Measurements from ENCODE around the gene CALHM5.

Gene CALHM5

DNA sequence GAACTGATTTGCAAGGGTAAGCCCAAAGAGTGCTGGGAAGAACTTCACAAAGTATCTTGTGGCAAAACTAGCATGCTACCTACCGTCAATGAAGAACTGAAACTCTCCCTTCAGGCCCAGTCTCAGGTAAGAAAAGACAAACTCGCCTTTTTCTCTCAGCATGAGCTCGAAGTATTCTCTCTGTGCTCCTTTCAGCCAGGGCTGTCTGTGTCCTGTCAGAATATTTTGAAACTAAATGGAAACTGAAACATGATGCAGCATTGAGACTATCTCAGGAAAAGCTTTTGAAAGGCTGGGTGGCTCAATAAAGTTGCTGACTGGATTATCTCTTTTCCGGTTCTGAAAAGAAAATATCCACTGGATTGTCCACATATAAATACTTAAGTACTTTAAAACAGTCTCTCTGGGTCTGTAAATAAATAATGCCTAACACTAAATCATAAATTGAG lies 696 bp downstream of the CALHM5 start:
- no peak for DNase-seq

DNA sequence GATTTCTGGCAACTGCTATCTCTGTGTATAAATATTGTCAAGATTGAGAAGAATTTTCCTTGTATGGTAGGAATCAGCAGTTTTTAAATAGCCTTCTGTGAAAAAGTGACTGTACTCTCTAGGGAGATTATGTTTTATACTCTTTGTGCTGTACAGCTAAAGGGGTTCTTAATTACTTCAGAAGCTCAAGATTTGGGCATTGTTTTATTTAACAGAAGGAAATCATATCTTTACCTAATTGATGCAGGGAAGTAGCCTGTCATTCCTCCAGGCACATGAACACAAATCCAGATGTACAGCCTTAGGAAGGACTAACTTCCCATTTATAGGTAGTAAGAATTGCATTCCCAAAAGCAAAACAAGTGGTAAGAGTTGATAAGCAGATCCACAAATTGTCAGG lies 1.3 kb downstream of the CALHM5 start:
- DNase-seq: no peak

DNA sequence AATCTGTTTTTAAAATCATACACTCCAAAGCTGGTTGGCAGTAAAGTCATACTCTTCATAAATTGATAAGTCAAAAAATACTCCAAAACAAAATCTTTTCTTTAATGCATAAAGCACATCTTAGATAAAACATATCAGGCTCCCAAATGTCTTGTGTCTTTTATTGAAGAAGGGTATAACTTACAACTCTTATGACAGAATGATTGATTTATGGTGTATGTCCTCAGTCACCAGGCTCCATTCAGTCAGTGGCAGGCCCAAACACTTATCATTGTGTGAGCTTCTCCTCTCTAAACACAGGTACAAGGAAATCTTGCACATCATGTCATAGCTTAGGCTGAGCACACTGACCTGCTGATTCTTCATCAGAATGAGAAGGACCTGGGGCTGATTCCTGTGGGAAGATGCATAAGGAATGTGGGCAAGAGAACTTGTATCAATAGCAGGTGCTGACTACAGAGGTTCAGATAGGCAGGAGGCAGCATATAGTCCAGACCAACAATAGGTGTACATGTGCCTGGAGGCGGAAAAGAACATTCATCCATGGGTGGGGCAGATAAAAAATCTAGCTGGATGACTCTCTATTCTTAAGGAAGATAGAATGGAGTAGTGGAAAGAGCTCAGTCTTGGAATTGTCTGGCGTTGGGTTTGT lies 1.9 kb downstream of the CALHM5 start:
- DNase-seq: no peak

DNA sequence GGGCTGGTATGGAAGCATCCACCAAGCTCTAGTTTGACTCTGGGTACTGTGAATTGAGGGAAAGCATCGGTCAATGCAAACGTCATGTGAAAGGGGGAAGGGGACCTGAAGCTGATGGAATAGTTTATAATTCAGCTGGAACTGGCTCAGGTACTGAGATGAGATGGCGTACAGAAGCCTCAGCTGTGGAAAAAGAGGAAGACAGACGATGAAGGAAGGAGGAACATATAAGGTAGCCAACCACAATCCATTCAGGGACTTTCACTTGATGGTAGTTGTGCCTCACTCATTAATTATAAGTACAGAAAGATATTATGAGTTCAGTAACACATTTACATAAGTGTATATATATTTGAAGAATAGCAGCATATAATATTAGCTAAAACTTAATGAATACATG lies 2.7 kb downstream of the CALHM5 start:
- no peak for DNase-seq

DNA sequence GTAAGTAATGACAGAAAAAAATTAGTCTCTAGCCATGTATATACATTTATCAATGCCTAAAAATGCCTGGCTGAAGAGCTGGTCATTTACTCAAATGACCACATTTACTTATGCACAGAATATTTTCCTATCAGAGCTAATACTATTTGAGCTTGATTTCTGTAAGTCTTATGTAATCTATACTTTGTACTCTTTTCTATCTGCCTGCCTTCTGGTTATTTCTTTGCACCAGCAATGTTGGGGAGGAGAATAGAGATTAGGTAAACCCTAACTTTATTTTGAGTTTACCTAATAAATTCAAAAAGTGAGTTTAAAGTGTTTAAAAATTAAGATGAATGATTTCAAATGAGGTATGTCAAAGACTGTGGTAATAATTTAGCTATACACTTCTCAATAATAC lies 3.7 kb downstream of the CALHM5 start:
- DNase-seq: no peak

DNA sequence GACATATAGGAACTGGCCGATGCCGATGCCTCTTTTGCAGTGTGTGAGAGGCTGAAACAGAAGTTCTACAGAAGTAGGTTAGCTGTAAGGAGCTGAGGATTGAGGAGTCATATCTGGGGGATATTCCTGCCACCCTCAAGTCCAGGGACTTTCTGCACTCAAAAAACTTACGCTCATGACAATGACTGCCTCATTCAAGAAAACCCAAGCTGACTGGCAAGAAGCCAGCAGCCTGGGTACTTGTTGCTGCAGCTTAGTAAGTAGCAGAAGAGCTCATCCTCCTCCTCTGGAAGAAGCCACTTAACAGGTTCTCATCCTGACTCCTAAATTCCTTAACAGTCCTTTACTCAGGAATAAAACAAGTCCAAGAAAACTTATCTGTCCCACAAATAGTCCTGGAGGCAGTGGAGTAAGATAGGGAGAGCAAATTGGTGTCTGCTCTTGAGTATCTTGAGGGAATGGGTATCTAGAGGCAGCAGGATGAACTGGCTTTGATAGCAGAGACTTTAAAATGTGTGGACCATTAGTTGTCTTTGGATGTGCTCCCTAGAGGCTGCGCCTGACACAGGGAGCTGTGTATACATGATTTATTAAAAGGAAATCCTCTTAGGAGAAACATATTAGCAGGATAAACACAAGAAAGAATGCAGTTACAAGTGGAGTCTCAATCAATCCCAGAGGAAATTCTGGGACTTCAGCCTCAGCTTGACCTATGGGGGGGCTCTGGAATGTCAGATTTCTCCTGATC lies 7.4 kb downstream of the CALHM5 start:
- DNase-seq: no peak

DNA sequence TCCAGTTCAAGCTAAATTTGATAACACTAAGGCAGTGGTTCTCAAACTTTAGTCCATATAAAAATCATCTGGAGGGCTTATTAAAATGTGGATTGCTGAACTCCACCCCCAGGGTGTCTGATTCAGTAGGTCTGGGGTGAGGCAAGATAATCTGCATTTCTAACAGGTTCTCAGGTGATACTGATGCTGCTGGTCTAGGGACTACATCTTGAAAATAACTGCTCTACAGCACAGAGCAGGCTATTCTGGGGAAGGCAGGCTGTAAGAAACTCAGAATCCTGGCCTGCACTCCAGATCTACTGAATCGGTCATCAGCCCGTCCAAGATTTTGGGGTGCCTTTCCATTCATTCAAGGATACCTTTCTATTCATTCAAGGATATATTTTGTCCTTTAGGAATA lies 11.5 kb downstream of the CALHM5 start:
- no peak for DNase-seq

DNA sequence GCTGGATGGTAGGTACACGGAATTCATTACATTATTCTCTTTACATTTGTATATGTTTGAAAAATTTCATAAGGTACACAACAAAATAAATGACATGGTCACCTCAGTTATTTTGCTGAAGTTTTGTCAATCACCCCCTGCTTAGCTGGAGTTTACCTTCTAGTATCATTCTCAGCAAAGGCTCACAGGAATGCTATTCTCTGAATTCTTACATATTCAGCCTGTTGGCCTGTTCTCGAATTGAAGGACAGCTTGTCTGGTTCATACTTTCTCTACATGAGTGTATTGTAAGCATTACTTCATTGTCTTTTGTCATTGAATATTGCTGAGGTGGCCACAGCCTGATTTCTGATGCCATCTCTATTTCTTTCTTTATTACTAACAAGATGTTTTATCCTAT lies 12.8 kb downstream of the CALHM5 start:
- no peak for DNase-seq

DNA sequence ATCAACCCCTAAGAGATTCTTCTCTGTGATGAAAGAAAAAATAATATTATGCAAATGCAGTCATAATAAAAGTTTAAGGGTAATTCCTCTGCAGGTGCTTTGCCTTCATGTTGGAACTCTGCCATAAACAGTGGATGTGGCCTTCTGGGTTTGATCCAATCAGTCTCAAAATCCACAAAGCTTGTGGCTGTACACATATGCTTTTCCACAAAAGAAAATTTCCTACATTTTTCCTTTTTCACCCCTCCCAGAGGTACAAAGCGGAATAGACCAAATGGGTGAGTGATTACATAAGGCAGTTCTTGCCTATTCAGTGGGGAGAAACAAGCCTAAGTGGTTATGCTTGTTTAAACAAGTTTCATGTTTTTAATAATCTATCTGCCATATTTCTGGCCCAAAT lies 16.7 kb downstream of the CALHM5 start:
- DNase-seq: no peak

DNA sequence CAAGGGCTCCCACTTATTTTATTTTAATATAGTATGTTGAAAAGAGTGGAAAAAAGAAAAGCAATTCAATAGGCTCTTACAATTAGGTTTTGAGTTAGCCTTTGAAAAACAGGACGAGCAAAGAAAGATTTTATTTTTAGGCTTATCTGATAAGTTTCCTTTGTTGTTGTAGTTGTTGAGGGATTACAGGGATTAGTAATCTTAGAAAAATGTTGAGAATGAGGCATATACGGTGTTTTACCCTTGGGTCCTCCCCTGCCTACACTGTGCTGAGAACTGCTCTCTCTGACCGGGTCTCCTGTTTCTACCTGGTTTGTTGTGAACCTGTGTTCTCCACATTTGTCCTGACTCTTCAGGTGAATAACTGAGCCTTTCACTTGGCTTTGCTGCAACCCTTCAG lies 17.3 kb downstream of the CALHM5 start:
- DNase-seq: no peak

DNA sequence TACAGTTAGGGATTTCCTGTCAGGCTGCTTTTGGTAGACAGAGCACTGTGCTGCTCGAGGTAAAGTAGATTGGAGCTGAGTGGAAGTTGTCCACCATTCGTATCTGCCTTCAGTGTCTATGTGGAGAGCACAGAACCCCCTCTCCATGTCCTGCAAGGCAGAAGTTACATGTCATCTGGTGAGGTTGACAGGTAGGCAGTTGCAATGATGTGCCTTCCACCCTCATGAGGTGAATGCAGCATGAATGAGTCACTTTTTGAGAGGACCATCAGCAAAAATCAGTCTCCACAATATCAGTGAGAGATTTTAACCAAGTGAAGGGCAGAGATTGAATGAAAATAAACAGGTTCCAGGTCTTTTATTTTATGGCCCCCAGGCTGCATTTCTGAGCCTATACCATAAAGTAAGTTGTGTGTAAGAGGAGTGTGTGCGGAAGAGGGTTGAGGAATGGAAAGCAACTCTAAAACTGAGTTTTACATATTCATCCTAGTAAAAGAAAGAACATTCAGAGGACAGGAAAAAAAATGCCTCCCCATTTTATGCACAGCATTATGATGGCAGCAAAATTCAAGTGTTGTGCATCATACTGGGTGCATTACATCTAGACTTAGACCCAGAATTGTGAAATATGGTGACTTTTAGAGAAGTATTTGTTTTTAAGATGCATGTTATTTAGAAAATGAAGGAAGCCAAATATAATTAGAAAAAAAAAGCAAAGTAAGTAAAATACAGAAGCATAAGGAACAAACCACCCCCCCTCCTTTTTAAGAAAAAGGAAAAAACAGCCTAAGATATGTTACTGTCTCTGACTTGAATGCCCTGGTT lies 18.2 kb downstream of the CALHM5 start:
- no peak for DNase-seq

DNA sequence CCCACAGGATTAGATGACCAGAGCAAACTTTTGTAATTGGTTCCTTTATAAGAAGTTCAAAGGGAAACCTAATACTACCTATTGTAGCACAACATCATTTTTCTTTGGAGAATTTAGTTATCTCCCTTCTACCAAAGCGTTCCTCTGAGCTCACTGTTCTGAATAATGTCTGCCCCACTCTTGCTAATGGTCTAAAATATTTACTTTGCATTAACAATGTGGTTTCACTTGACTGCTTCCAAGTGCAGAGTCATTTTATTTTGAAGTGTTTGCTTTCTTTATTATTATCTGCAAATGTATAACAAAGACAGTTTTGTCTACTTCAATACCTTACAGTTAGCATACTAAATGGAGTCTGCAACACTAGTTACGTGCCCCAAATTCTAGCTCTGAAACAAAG lies 19.0 kb downstream of the CALHM5 start:
- DNase-seq: no peak

DNA sequence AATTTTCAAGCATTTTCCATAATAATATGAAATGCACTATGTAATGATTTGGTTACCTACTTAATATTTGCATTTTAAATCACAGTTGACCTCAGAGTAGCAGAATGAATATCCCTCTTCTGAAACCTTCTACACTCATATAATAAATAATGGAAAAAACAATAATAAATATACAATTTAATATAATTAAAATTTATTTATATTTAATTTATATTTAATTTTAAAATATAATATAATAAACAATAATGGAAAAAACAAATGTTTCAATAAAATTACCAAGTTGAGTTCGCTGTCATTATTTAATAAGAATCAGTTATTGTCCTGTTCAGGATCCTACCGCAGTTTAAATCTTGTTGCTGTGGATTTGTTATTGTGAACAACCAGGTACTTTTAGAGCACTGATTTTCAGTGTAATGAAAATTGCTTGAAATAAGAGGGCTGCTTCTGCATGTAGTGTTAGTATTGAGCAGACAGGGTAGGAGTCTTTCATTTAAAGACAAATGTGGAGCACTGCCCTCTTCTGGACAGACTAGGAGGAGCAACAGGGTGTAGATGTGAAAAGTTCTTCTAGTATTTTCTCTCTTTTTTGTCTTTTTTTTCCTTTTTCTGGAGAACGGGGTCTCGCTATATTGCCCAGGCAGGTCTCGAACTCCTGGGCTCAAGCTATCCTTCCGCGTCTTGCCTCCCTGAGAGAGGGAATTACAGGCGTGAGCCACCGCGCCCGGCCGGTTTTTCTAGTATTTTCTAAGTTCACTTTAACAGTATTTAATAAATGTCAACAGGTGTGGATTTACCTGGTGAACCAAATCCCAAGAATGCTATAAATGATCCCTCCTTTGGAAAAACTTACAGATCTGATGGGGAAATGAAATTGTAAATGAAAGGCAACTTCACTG lies 20.5 kb downstream of the CALHM5 start:
- DNase-seq: peak; percentile 12

DNA sequence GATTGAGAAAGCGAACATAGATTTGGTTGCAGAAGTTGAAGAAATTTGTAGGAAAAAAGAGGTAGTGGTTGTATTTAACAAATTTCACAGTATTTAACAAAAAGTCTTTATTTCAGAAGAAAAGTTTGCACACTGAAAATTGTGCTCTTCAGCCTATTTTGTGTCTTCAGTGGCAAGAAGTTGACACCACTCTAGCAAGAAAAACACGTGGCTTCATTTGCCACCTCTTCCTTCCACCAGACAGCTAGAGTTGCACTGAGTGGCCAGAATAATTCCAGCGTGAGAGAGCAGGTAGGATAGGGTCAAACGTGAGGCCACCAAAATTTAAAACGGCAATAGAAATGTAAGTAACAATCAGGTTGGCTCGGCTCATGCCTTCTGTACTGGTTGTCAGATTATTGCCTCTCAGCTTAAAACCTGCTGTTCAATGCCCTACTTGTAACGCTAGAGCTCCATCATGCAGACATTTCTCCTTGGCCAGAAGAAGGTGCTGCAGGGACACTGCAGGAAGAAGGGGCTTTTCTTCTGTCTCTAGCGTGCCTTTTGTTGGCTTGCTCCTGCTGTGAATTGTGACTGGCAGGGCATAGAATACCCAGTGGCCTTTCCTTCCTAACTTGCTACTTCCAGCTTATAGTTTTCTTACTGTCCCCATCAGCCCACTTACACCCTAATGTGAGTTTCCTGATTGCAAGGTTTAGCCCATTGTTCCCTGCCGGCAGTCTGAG lies 22.0 kb downstream of the CALHM5 start:
- no peak for DNase-seq

DNA sequence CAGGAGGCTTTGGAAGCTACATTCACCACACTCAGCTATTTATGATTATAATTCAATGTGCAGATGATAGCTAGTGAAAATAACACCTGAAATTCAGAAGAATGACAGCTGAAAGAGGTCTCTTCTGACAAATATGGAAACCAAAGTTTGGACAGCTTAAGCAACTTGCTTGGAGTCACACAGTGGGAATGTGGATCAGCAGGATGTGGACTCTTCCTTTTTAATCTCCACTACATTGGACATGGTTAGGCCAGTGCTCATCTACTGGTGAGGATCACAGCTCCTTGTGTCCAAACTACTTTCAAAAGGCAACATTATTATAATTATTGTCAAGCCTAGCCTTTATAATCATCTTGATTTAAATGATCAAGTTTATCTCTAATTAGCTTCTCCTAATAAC lies 23.7 kb downstream of the CALHM5 start:
- DNase-seq: no peak

DNA sequence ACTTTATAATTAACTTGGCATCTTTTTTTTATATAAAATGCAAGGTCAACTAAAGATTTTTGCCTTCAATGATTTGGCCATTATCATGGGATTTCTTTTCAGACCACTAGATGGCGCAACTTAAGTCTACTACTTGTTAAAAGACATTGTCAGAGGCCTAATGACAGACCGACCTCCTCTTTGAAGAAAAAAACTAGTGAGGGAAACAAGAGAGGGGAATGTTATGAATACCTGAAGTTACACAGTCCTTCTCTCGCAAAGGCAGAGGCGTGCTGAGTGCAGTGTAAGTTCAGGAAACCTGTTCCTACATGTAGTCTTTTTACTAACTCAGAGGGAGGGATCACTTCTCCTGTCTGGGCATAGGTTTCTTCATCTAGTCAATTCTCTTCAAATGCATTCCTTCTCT lies 24.8 kb downstream of the CALHM5 start:
- no peak for DNase-seq

DNA sequence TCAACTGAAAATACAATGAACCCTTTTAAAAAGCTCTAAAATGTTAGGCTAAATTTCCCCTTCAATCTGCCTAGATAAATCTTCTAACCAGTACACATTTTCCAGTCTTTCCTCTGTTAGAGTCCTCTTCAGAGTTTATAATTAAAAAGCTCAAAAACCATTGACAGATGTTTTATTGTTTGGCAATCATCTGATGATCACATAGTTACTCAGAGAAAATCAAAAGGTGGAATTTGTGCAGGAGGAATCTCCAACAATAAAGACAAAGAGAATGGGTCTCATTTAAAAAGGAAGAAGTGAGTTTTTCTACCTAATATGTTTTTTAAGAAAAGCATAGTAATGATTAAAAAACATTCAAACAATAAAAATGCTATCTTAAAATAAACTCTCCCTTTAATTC lies 31.0 kb downstream of the CALHM5 start:
- DNase-seq: no peak

DNA sequence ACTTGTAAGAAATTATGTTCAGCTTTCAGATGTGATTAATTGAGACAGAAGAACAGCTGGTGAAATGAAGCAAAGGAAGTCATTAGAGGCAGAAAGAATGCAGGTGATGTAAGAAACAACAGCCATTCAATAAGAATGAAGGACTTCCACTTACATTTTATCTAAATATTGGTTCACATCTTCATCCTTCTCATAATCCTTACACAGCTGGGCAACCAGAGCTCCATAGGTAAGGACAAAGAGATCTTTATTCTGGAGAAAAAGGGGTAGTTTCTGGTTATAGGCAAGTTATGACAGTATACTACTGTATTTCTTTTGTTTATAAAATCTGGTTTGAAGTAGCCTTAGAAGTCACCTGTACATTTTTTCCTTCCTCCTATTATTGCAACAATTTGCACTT lies 31.7 kb downstream of the CALHM5 start:
- no peak for DNase-seq

DNA sequence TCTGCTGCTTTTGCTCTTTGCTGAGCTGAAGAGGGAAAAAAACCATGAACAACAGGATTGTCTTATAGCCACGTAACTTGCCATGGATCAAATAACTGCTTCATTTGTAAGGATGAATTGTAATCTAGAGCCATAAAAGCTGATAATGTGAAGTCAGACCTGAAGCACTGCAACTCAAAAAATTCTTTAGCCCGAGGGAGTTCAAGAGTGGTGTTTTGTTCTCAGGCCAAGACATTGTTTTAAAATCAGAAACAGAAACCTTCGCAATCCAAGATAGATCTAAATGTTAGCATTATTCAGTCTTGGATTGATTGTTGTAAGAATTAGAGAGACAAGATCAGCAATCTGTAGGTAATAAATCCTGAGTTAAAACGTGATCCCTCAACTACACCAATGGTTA lies 34.2 kb downstream of the CALHM5 start, which contains the start of gene TRAPPC3L:
Gene TRAPPC3L, minus strand, starts transcription at position 34 of the 400 bp plus-strand sequence. CDS start 170 bp downstream, outside the sequence.
- DNase-seq: no peak

DNA sequence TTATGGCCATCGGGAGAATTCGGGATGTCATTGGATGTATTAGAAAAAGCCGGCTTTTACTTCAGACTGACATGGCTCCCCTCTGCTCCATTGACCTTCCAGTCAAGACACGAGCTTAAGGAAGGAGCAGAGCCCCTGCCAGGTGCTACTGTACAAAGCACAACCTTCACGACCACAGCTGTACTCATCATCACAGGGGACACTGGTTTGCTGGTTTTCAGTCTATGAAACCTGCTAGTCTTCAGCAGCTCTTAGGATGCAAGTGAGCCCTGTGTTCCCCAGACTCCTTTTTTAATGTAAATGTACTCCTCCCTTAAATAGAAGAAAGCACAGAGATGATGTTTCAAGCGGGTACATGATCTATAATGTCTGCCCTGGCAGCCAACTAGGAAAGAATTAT lies 35.9 kb downstream of the CALHM5 start:
- no peak for DNase-seq

DNA sequence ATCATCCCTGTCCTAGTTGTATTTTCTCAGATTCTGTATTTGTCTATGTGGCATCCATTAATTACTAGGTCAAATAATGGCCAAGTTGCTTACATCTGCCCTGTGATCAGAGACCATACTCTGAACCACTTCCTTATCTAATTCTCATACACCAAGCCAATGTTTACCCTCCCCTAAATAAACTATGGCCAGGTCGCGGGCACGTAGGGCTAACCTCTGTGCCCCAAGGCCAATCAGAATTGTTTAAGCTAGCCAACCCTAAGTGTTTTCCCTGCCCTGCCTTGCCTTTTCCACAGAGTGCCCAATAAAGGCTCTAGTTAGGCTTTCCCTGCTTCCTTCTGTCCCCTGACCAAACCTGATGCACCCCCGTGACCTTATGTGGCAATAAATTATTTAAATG lies 39.4 kb downstream of the CALHM5 start:
- no peak for DNase-seq

DNA sequence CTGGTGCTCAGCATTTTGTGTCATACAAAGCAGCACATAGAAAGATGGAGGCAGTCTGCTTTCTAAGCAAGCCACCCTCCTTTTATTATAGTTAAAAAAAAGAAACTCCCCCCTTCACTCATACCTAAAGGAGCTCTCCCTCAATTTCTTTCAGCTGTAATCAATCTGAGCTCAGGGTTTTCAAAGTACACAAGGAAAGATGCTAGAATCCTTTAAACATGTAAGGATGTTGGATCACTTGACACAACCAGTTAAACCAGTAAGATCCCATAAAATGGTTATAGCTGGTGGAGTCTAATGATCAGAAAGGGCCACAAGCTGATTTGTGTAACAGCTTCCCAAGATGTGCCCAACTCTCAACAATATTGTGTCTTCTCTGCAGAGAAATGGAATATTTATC lies 42.0 kb downstream of the CALHM5 start, which contains the start of gene CALHM4:
Gene CALHM4, plus strand, starts transcription at position 301 of the 400 bp plus-strand sequence. Its CDS starts 43 bp downstream, at position 344.
- no peak for DNase-seq

All from SIG-M5 (cell line).